H1 (cell line): ENCODE results near the gene KCNMA1. TPM values are rescaled to one million over a fixed set of nuclear protein-coding genes. Genes with fewer than 3 reads are reported as not detected.

Experiments used
- CTCF ChIA-PET: fragments of 300-600 bp; sonication (Branson Sonifier 250); formaldehyde crosslinking; loops from one replicate; lab custom pipeline; 2021; ENCODE audit not compliant: partially characterized antibody; lab: Charles Lee
- POLR2A ChIA-PET: fragments of 300-600 bp; sonication (Branson Sonifier 250); formaldehyde crosslinking; loops from one replicate; lab custom pipeline; 2021; ENCODE audit warnings: inconsistent platforms; ENCODE audit not compliant: partially characterized antibody; lab: Charles Lee
- DNase-seq, 2 experiments: peaks; one replicate each; pipeline versions ENCODE4 v3.0.0 to v3.0.0-alpha.2; 2010 to 2022; ENCODE audit warnings: low spot score in 2 of 2, low read depth in 1 of 2, mixed read lengths in 1 of 2
- FAIRE-seq: peaks from 2 replicates; lab custom pipeline; 2011; peaks lifted over from hg19 to GRCh38; lab: Jason Lieb, UNC
- H2AFZ ChIP-seq: 2 replicates; pipeline ENCODE4 v1.8.1; 2012; ENCODE audit warnings: low read length, inconsistent platforms
- H2AK5ac ChIP-seq: 2 replicates; pipeline ENCODE4 v1.6.1; 2013; ENCODE audit warnings: low read depth, low read length
- H2BK120ac ChIP-seq: replicated peaks from 2 replicates; pipeline ENCODE3; 2013; ENCODE audit warnings: low read depth, low read length, inconsistent platforms
- H2BK12ac ChIP-seq: 2 replicates; pipeline ENCODE4 v1.6.1; 2013; ENCODE audit warnings: low read depth, low read length
- H2BK15ac ChIP-seq: 2 replicates; pipeline ENCODE4 v1.6.1; 2013; ENCODE audit warnings: low read length
- H2BK20ac ChIP-seq: 2 replicates; pipeline ENCODE4 v1.6.1; 2013; ENCODE audit warnings: low read length
- H2BK5ac ChIP-seq: 2 replicates; pipeline ENCODE4 v1.6.1; 2013; ENCODE audit warnings: low read depth, low read length
- H3K14ac ChIP-seq: 2 replicates; pipeline ENCODE4 v1.6.1; 2013; ENCODE audit warnings: inconsistent platforms; ENCODE audit not compliant: insufficient read length
- H3K18ac ChIP-seq: 2 replicates; pipeline ENCODE4 v1.6.1; 2013; ENCODE audit warnings: low read length; ENCODE audit errors: extremely low read depth
- H3K23ac ChIP-seq: 2 replicates; pipeline ENCODE4 v1.6.1; 2013; ENCODE audit warnings: inconsistent platforms; ENCODE audit not compliant: insufficient read length
- H3K23me2 ChIP-seq: 2 replicates; pipeline ENCODE4 v1.6.1; 2013; ENCODE audit warnings: low read depth, low read length
- H3K27ac ChIP-seq: 2 replicates; pipeline ENCODE4 v1.6.1; 2011; ENCODE audit warnings: low read depth, low read length, inconsistent platforms
- H3K27me3 ChIP-seq, 4 experiments: replicated peaks in 1 of 4; 1 replicate in 1 of 4; 2 replicates in 3 of 4; pipeline versions ENCODE4 v1.6.1 to v1.8.1; 2011 to 2013; ENCODE audit warnings: low read length in 3 of 4, mild to moderate bottlenecking in 3 of 4, inconsistent platforms in 2 of 4, mixed read lengths in 2 of 4, moderate library complexity in 1 of 4; ENCODE audit not compliant: control insufficient read depth in 3 of 4, insufficient read depth in 3 of 4; ENCODE audit errors: extremely low read depth in 1 of 4
- H3K36me3 ChIP-seq, 4 experiments: 2 replicates each; pipeline versions ENCODE4 v1.6.1 to v1.8.1; 2011 to 2013; ENCODE audit warnings: mild to moderate bottlenecking in 4 of 4, low read length in 3 of 4, moderate library complexity in 2 of 4, control low read depth in 1 of 4, inconsistent platforms in 1 of 4; ENCODE audit not compliant: insufficient read depth in 4 of 4, control insufficient read depth in 2 of 4
- H3K4ac ChIP-seq: replicated peaks from 2 replicates; pipeline ENCODE3; 2013; ENCODE audit warnings: low read length, low read depth, mixed read lengths, inconsistent platforms; ENCODE audit not compliant: insufficient read length
- H3K4me1 ChIP-seq, 4 experiments: replicated peaks in 1 of 4; 1 replicate in 1 of 4; 2 replicates in 3 of 4; pipeline versions ENCODE4 v1.6.1 to v1.8.1; 2011 to 2013; ENCODE audit warnings: low read length in 3 of 4, inconsistent platforms in 2 of 4, mixed read lengths in 1 of 4; ENCODE audit not compliant: insufficient read depth in 4 of 4, control insufficient read depth in 3 of 4
- H3K4me2 ChIP-seq, 2 experiments: 2 replicates each; pipeline versions ENCODE4 v1.6.1 to v1.8.1; 2011 to 2013; ENCODE audit warnings: low read depth in 2 of 2, low read length in 2 of 2, control low read depth in 1 of 2, inconsistent platforms in 1 of 2, mild to moderate bottlenecking in 1 of 2; ENCODE audit not compliant: insufficient read depth in 1 of 2
- H3K4me3 ChIP-seq, 4 experiments: fragments of 200-600, 300-600 bp in 1 of 4; sonication (generic), shearing (Covaris generic), sonication (Bioruptor Twin) in 1 of 4; 2 replicates each; pipeline versions ENCODE4 v1.5.1 to v1.8.1; 2011 to 2016; ENCODE audit warnings: low read length in 4 of 4, low read depth in 3 of 4, control low read depth in 2 of 4, inconsistent platforms in 2 of 4, mild to moderate bottlenecking in 2 of 4, mixed read lengths in 1 of 4, moderate library complexity in 1 of 4; ENCODE audit not compliant: insufficient read depth in 2 of 4; ENCODE audit errors: extremely low read depth in 1 of 4
- H3K56ac ChIP-seq: replicated peaks from 2 replicates; pipeline ENCODE3; 2013; ENCODE audit warnings: low read depth, mild to moderate bottlenecking, mixed read lengths, low read length, inconsistent platforms; ENCODE audit not compliant: insufficient read length
- H3K79me1 ChIP-seq: 2 replicates; pipeline ENCODE4 v1.6.1; 2013; ENCODE audit warnings: low read depth, low read length, control low read depth
- H3K79me2 ChIP-seq, 2 experiments: 2 replicates each; pipeline versions ENCODE4 v1.6.1 to v1.8.1; 2012 to 2013; ENCODE audit warnings: low read length in 2 of 2, mild to moderate bottlenecking in 2 of 2, inconsistent platforms in 1 of 2; ENCODE audit not compliant: insufficient read depth in 2 of 2, control insufficient read depth in 1 of 2
- H3K9ac ChIP-seq, 4 experiments: replicated peaks in 1 of 4; 1 replicate in 1 of 4; 2 replicates in 3 of 4; pipeline versions ENCODE4 v1.6.1 to v1.8.1; 2011 to 2013; ENCODE audit warnings: low read depth in 3 of 4, low read length in 3 of 4, control low read depth in 2 of 4, mild to moderate bottlenecking in 2 of 4, moderate library complexity in 2 of 4, inconsistent platforms in 1 of 4; ENCODE audit errors: extremely low read depth in 1 of 4
- H3K9me3 ChIP-seq, 2 experiments: 2 replicates each; pipeline versions ENCODE4 v1.6.1 to v1.8.1; 2012 to 2013; ENCODE audit warnings: mild to moderate bottlenecking in 2 of 2, moderate library complexity in 2 of 2, control low read depth in 1 of 2, inconsistent platforms in 1 of 2, low read depth in 1 of 2, low read length in 1 of 2, mixed read lengths in 1 of 2; ENCODE audit not compliant: insufficient read depth in 2 of 2
- H4K20me1 ChIP-seq, 2 experiments: replicated peaks in 1 of 2; 2 replicates each; pipeline versions ENCODE3 to v1.8.1; 2011 to 2013; ENCODE audit warnings: inconsistent platforms in 2 of 2, low read length in 2 of 2, mild to moderate bottlenecking in 1 of 2; ENCODE audit not compliant: insufficient read depth in 2 of 2, control insufficient read depth in 1 of 2
- H4K5ac ChIP-seq: 2 replicates; pipeline ENCODE4 v1.6.1; 2013; ENCODE audit warnings: low read length, low read depth, mixed read lengths, inconsistent platforms; ENCODE audit not compliant: insufficient read length
- H4K8ac ChIP-seq: 2 replicates; pipeline ENCODE4 v1.8.0; 2013; ENCODE audit warnings: mild to moderate bottlenecking, moderate library complexity, low read length, inconsistent platforms; ENCODE audit not compliant: insufficient read depth; ENCODE audit errors: extremely low read depth
- H4K91ac ChIP-seq: replicated peaks from 2 replicates; pipeline ENCODE3; 2013; ENCODE audit warnings: low read length, mixed read lengths, inconsistent platforms; ENCODE audit not compliant: insufficient read length
- BCL11A ChIP-seq, 2 experiments: IDR thresholded peaks; one replicate each; pipeline ENCODE4 v1.6.1; 2011; ENCODE audit warnings: low read depth in 2 of 2, low read length in 2 of 2, mild to moderate bottlenecking in 2 of 2
- CREB1 ChIP-seq: IDR thresholded peaks from 2 replicates; pipeline ENCODE4 v1.6.1; 2012; ENCODE audit warnings: inconsistent platforms
- E2F6 ChIP-seq: IDR thresholded peaks from 2 replicates; pipeline ENCODE4 v1.6.1; 2012; ENCODE audit warnings: inconsistent platforms
- HDAC6 ChIP-seq: IDR thresholded peaks from one replicate; pipeline ENCODE4 v1.7.1; 2012; ENCODE audit warnings: low read depth, mild to moderate bottlenecking, inconsistent platforms, low read length, moderate library complexity
- JUN ChIP-seq: IDR thresholded peaks from 2 replicates; pipeline ENCODE4 v1.6.1; 2011; ENCODE audit warnings: low read depth, mild to moderate bottlenecking, improper control_type of control experiment, low read length
- KDM1A ChIP-seq: fragments of 200-600, 300-600 bp; sonication (generic); IDR thresholded peaks from 2 replicates; pipeline ENCODE4 v1.7.1; 2016; ENCODE audit warnings: mild to moderate bottlenecking, low read length, borderline replicate concordance
- KDM4A ChIP-seq: IDR thresholded peaks from one replicate; pipeline ENCODE4 v1.7.1; 2012; ENCODE audit warnings: low read depth, mild to moderate bottlenecking, moderate library complexity, low read length, inconsistent platforms; ENCODE audit not compliant: severe bottlenecking
- MAX ChIP-seq: IDR thresholded peaks from 2 replicates; pipeline ENCODE4 v1.6.1; 2012; ENCODE audit warnings: inconsistent platforms
- PHF8 ChIP-seq: fragments of 200-600 bp; sonication (generic); conservative IDR thresholded peaks from 2 replicates; pipeline ENCODE4 v1.7.1; 2012; ENCODE audit warnings: low read depth, mild to moderate bottlenecking, inconsistent platforms, low read length, moderate library complexity
- SIN3A ChIP-seq, 2 experiments: IDR thresholded peaks in 1 of 2; conservative IDR thresholded peaks in 1 of 2; 2 replicates each; pipeline ENCODE4 v1.6.1; 2011 to 2012; ENCODE audit warnings: low read length in 2 of 2, improper control_type of control experiment in 1 of 2, low read depth in 1 of 2, mild to moderate bottlenecking in 1 of 2
- SRF ChIP-seq: IDR thresholded peaks from 2 replicates; pipeline ENCODE4 v1.6.1; 2011; ENCODE audit warnings: mild to moderate bottlenecking, low read depth, low read length, moderate library complexity
- TAF1 ChIP-seq: IDR thresholded peaks from 2 replicates; pipeline ENCODE4 v1.6.1; 2011; ENCODE audit warnings: mild to moderate bottlenecking, low read depth, low read length
- TAF7 ChIP-seq: optimal IDR thresholded peaks from 2 replicates; pipeline ENCODE3; 2011; ENCODE audit warnings: low read depth, mild to moderate bottlenecking, inconsistent platforms, low read length, moderate library complexity, borderline replicate concordance
- TCF12 ChIP-seq: IDR thresholded peaks from 2 replicates; pipeline ENCODE4 v1.6.1; 2011; ENCODE audit warnings: low read depth, mild to moderate bottlenecking, low read length
- ZNF274 ChIP-seq: IDR thresholded peaks from 2 replicates; pipeline ENCODE4 v1.7.0; 2012; ENCODE audit warnings: low read length, borderline replicate concordance; ENCODE audit errors: extremely low read depth
- polyA plus RNA-seq, 7 experiments: library from polyadenylated mRNA; depleted of rRNA in 3 of 7; stranded (reverse) in 5 of 7; unstranded in 2 of 7; fragments of >200 nt in 5 of 7; fragments of 200-250 nt in 2 of 7; gene quantifications; 1 replicate in 5 of 7; 2 replicates in 1 of 7; 4 replicates in 1 of 7; pipeline versions ENCODE4 v1.2.1 to v1.2.3, GENCODE V29; 2011 to 2013; ENCODE audit warnings: missing spikeins in 2 of 7, mixed read lengths in 2 of 7
- total RNA-seq: library from RNA; stranded (reverse); fragmentation: NEBNext Ultra II Directional; extraction: Animal tissue kit (Norgen Biotek cat#: 25700); gene quantifications from 2 replicates; pipeline ENCODE4 v1.2.1, GENCODE V29; 2021

The KCNMA1 gene
- total and polyA plus RNA-seq, 2 of the 8 experiments (the other 6 are each of a cell fraction or from before 2014, with no cell fraction given): 10.2 to 11.1 TPM

- Histone ChIP-seq H2AK5ac (no peak overlapping the region), H3K79me2 (no peaks in the 10 kb centered on the region), H2BK15ac (no peak overlapping the region), H3K14ac (no peak overlapping the region), H2BK120ac (no peak overlapping the region), H3K23ac (no peak overlapping the region), H3K27ac (no peak overlapping the region), H2AFZ (no peak overlapping the region), H2BK12ac (no peak overlapping the region), H3K4me1 (peaks cover 0 to 4% (median 2%) of the 10 kb centered on the region in 4 experiments; a peak in 3 of 7 replicates), H3K56ac (no peak overlapping the region), H4K91ac (no peak overlapping the region), H3K4ac (no peak overlapping the region), H4K5ac (no peak overlapping the region), H3K18ac (no peak overlapping the region), H3K23me2 (no peaks in the 10 kb centered on the region), H3K9ac (no peak overlapping the region), H4K20me1 (no peaks in the 10 kb centered on the region), H3K9me3 (no peaks in the 10 kb centered on the region), H3K4me2 (no peak overlapping the region; a peak in 1 of 4 replicates), H2BK20ac (no peak overlapping the region), H3K36me3 (no peaks in the 10 kb centered on the region), H2BK5ac (no peak overlapping the region), H3K79me1 (no peaks in the 10 kb centered on the region), H4K8ac (no peak overlapping the region), H3K27me3 (peaks cover 0 to 1% (median 0%) of the 10 kb centered on the region in 4 experiments; a peak in 1 of 7 replicates), H3K4me3 (no peak overlapping the region)
- ChIA-PET CTCF (interaction anchor here (0.6 to 1.3 kb wide), 2 partner anchors 14 to 90 kb away, joined by 3 to 7 read pairs; no protein-coding TSS in a partner anchor), POLR2A (no interaction called here)
- FAIRE-seq: peak; percentile 13
- DNase-seq: no peak
- TF ChIP-seq JUN (no peak), HDAC6 (no peak), TAF1 (no peak), KDM1A (no peak), SRF (no peak), TCF12 (no peak), SIN3A (conservative IDR thresholded peaks at IDR 0.05 in 1 of 2, IDR thresholded peaks at IDR 0.05 in 1 of 2; ENCODE audit: low read depth in 1 of 2, low read length in 2 of 2) (no peak), MAX (no peak), ZNF274 (no peak), KDM4A (no peak), TAF7 (no peak), CREB1 (no peak), BCL11A (IDR thresholded peaks at IDR 0.05; ENCODE audit: low read depth in 2 of 2, low read length in 2 of 2) (no peak), PHF8 (no peak), E2F6 (no peak)
These were observed 585.8 kb downstream of the KCNMA1 start for GRCh38 chr10:77051837-77052236.
